ENCODE results near the gene SCAPER. TPM values are rescaled to one million over a fixed set of nuclear protein-coding genes. Genes with fewer than 3 reads are reported as not detected.

SCAPER gene
- total RNA-seq, 1 experiment from 2014 or later = 7.4 TPM

DNA sequence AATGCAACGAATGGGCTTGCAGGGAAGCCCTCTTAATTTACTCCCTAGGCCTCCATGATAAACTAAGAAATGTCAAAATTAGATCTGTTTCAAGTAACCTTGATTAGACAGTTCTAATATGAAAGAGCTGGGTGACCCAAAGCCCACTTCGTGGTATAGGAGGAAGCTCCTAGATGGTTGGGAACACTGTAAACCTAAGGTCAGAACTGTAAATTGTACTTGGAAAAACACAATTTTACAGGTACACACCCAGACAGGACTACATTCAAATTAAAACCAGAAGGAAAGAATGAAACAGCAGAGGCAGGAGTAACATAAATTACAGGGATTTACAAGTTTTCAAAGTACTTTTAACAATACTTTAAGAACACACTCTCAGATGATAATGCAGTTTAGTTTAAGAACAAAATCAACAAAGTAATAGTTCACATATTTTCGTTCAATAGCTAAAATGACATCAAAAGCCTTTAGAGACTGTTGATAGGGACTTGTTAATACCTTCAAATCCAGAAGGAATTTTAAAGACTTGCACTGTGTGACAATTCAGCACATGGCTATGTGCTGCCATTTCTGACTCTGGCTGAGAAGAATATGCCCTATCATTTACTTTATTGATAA is 550.2 kb downstream of the SCAPER start:
- Histone ChIP-seq H2BK12ac (ENCODE audit: insufficient read length, low read depth, low read length) (no peak overlapping the region), H3K9ac (ENCODE audit: extremely low read depth, insufficient read length, low read length) (no peak overlapping the region), H2BK120ac (ENCODE audit: low read depth, low read length, poor library complexity, severe bottlenecking) (no peak overlapping the region), H3K4ac (ENCODE audit: low read depth, low read length) (no peak overlapping the region), H3T11ph (ENCODE audit: low read length) (no peak overlapping the region), H3K4me1 (ENCODE audit: insufficient read depth, low read length) (no peaks in the 10 kb centered on the region), H3K27me3 (ENCODE audit: insufficient read depth, low read length) (no peaks in the 10 kb centered on the region), H3K18ac (ENCODE audit: insufficient read length, low read depth, low read length) (no peak overlapping the region), H3K79me2 (ENCODE audit: insufficient read depth, low read length) (no peaks in the 10 kb centered on the region), H2AFZ (ENCODE audit: low read length) (no peak overlapping the region), H3K4me2 (ENCODE audit: insufficient read depth, insufficient read length, low read length) (no peak overlapping the region), H4K20me1 (ENCODE audit: control insufficient read depth, insufficient read depth, insufficient read length) (no peaks in the 10 kb centered on the region), H2BK20ac (ENCODE audit: low read depth, low read length, poor library complexity, severe bottlenecking) (no peak overlapping the region), H3K23ac (ENCODE audit: insufficient read length, low read depth, low read length) (no peak overlapping the region), H4K5ac (ENCODE audit: insufficient read length, low read depth, low read length) (no peak overlapping the region), H3K79me1 (ENCODE audit: insufficient read depth, low read depth, low read length, poor library complexity, severe bottlenecking) (no peaks in the 10 kb centered on the region), H3K27ac (ENCODE audit: insufficient read length, low read depth, low read length) (no peak overlapping the region), H3K9me3 (ENCODE audit: control insufficient read depth, low read depth, low read length) (no peaks in the 10 kb centered on the region), H2AK5ac (ENCODE audit: insufficient read length, low read length) (no peak overlapping the region), H4K91ac (ENCODE audit: insufficient read length, low read depth, low read length) (no peak overlapping the region), H3K23me2 (ENCODE audit: insufficient read length, low read depth, low read length, poor library complexity, severe bottlenecking) (no peaks in the 10 kb centered on the region), H3K14ac (ENCODE audit: insufficient read depth, low read length) (no peak overlapping the region), H4K8ac (replicated peaks; ENCODE audit: insufficient read length, low read depth, low read length) (no peak overlapping the region), H3K56ac (ENCODE audit: insufficient read length, low read depth, low read length) (no peak overlapping the region), H2BK5ac (ENCODE audit: insufficient read length, low read length) (no peak overlapping the region), H2BK15ac (ENCODE audit: low read depth, low read length) (no peak overlapping the region)
- Mint-ChIP-seq H3K36me3 (ENCODE audit: insufficient read depth in 1 of 3, low read depth in 3 of 3) (no peaks in the 10 kb centered on the region), H3K4me3 (no peak overlapping the region), H3K4me1 (no peaks in the 10 kb centered on the region), H3K27me3 (ENCODE audit: low read depth) (peaks cover 22% of the 10 kb centered on the region), H3K27ac (no peak overlapping the region), H3K9me3 (no peaks in the 10 kb centered on the region)
- no CpG with 5 or more reads among the region's 3 CpGs for WGBS (ENCODE audit: extremely low coverage, insufficient read length, low lambda C conversion rate)
- DNase-seq = no peak
- TF ChIP-seq, protein P1, sequence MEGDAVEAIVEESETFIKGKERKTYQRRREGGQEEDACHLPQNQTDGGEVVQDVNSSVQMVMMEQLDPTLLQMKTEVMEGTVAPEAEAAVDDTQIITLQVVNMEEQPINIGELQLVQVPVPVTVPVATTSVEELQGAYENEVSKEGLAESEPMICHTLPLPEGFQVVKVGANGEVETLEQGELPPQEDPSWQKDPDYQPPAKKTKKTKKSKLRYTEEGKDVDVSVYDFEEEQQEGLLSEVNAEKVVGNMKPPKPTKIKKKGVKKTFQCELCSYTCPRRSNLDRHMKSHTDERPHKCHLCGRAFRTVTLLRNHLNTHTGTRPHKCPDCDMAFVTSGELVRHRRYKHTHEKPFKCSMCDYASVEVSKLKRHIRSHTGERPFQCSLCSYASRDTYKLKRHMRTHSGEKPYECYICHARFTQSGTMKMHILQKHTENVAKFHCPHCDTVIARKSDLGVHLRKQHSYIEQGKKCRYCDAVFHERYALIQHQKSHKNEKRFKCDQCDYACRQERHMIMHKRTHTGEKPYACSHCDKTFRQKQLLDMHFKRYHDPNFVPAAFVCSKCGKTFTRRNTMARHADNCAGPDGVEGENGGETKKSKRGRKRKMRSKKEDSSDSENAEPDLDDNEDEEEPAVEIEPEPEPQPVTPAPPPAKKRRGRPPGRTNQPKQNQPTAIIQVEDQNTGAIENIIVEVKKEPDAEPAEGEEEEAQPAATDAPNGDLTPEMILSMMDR (conservative IDR thresholded peaks at IDR 0.05) = no peak

All from H9 (cell line).